ENCODE measurements around the gene C1QTNF1. TPM values are rescaled to one million over a fixed set of nuclear protein-coding genes. Genes with fewer than 3 reads are reported as not detected.
A peak's percentile ranks its signal among the peaks of the same experiment; 100 is the strongest.

C1QTNF1 gene
- total and polyA plus RNA-seq, 2 experiments from 2014 or later = 6.8 to 16.4 TPM

DNA sequence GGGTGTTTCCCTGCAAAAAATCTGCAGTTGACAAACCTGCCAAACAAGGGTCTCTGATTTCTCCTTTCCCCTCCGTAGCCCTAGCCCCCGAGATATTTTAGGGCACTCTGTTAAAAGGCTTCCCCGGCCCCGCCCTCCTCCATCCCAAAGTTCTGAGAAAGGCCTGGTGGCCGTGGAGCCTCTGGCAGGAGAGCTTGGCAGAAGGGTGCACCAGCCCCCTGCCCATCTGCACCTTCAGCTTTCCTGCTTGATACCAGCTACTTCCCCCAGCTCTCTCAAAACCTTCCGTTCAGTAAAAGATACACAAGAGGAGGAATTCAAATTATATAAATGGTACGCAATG is 13.7 kb upstream of the C1QTNF1 start:
- Histone ChIP-seq H3K4me3 (peak overlapping the region; percentile 70), H3K9me3 (ENCODE audit: low read depth) (no peaks in the 10 kb centered on the region), H3K27me3 (no peaks in the 10 kb centered on the region), H3K36me3 (no peaks in the 10 kb centered on the region), H3K27ac (peak overlapping the region; percentile 67), H3K4me1 (ENCODE audit: low read depth) (peaks cover 14% of the 10 kb centered on the region)
- TF ChIP-seq, protein P1, sequence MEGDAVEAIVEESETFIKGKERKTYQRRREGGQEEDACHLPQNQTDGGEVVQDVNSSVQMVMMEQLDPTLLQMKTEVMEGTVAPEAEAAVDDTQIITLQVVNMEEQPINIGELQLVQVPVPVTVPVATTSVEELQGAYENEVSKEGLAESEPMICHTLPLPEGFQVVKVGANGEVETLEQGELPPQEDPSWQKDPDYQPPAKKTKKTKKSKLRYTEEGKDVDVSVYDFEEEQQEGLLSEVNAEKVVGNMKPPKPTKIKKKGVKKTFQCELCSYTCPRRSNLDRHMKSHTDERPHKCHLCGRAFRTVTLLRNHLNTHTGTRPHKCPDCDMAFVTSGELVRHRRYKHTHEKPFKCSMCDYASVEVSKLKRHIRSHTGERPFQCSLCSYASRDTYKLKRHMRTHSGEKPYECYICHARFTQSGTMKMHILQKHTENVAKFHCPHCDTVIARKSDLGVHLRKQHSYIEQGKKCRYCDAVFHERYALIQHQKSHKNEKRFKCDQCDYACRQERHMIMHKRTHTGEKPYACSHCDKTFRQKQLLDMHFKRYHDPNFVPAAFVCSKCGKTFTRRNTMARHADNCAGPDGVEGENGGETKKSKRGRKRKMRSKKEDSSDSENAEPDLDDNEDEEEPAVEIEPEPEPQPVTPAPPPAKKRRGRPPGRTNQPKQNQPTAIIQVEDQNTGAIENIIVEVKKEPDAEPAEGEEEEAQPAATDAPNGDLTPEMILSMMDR (IDR thresholded peaks at IDR 0.05; ENCODE audit: low read depth, low read length) = no peak
- no peak for DNase-seq (ENCODE audit: low read depth in 1 of 2, low spot score in 1 of 2)

DNA sequence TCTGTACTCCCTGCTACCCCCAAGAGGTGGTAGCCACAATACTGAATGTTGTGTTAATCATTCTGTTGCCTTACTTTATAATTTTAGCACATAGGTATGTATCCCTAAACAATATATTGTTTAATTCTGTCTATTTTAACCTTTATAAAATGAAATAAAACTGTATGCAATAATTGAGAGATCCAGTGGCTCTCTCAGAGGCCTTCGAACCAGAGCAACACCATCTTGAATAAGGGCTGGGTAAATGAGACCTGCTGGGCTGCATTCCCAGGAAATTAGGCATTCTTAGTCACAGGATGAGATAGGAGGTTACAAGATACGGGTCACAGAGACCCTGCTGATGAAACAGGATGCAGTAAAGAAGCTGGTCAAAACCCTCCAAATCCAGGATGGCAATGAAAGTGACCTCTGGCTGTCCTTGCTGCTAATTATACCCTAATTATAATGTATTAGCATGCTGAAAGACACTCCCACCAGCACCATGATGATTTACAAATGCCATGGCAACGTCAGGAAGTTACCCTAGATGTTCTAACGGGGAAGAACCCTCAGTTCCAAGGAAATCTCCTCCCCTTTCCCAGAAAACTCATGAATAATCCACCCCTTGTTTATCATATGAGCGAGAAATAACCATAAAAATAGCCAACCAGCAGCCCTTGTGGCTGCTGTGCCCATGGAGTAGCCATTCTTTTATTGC is 12.4 kb upstream of the C1QTNF1 start:
- TF ChIP-seq, protein P1 (IDR thresholded peaks at IDR 0.05; ENCODE audit: low read depth, low read length) = no peak
- peak in 1 of 2 donors; percentile 75 for DNase-seq (ENCODE audit: low read depth in 1 of 2, low spot score in 1 of 2)
- peaks cover 14% of the 10 kb centered on the region for H3K4me1 ChIP-seq (ENCODE audit: low read depth)

DNA sequence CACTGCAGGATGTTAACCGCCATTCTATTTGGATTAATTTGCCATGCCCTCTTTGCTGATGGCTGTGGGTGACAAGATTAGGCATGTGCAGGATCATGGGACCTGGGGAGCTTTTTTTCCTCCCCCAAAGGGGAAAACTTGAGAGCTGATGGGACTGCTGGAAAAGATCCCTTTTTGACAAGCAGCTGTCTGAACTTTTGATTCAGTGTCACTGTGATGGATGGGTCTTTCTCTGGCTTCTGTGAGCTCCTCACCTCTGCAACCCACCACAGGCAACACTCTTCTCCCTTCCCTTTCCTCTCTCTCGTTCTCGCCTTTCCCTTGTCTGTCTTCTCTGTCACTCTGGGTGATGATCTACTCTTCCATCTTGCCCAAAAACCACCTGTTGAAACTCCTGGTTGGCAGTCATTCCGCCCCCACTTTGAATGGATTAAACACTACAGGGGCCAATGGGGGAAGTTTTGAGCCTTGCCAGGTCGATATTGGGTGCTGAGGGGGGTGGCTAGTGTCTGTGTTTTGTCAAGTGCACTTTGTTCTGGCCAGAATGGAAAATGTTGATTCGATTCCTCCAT is 11.3 kb upstream of the C1QTNF1 start:
- DNase-seq (ENCODE audit: low read depth in 1 of 2, low spot score in 1 of 2) = no peak
- H3K4me1 ChIP-seq (ENCODE audit: low read depth) = peaks cover 14% of the 10 kb centered on the region
- no peaks in the 10 kb centered on the region for H3K27me3 ChIP-seq
- no peak overlapping the region for H3K4me3 ChIP-seq
- H3K9me3 ChIP-seq (ENCODE audit: low read depth) = no peaks in the 10 kb centered on the region
- H3K36me3 ChIP-seq = no peaks in the 10 kb centered on the region
- TF ChIP-seq, protein P1 (IDR thresholded peaks at IDR 0.05; ENCODE audit: low read depth, low read length) = no peak
- no peak overlapping the region for H3K27ac ChIP-seq

More for the DNA sequence above, 12.4 kb upstream of the C1QTNF1 start:
- H3K27ac ChIP-seq = no peak overlapping the region
- H3K4me3 ChIP-seq = no peak overlapping the region
- H3K9me3 ChIP-seq (ENCODE audit: low read depth) = no peaks in the 10 kb centered on the region
- no peaks in the 10 kb centered on the region for H3K27me3 ChIP-seq
- H3K36me3 ChIP-seq = no peaks in the 10 kb centered on the region

DNA sequence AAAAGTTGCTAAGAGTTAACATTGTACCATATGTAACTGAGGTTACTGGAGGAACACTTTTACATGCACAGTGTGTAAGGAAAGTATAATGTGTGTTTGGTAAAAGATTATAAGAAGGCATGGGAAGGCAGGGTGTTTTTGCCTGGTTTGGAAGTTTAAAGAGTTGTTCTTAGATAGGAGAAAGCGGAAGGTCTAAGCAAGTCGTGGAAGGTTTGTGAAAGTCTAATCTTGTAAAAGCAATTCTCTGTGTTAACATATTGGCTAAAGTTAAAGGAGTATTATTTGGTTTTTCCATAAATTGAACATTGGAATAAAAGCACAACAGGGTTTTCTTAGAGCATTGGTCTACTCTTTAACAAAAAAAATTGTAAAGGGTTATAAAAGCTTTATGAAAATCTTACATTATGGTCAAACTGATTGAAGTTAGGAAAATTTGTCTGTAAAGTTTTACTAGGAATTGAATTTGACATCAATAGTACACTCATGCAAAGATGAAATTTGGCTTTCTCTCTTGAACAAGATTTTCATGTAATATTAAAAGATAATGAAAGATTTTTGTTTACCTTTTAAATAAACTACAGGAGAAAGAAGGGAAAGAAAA is 9.7 kb upstream of the C1QTNF1 start:
- Histone ChIP-seq H3K27me3 (no peaks in the 10 kb centered on the region), H3K36me3 (no peaks in the 10 kb centered on the region), H3K9me3 (ENCODE audit: low read depth) (no peaks in the 10 kb centered on the region), H3K4me3 (no peak overlapping the region), H3K4me1 (ENCODE audit: low read depth) (peaks cover 10% of the 10 kb centered on the region), H3K27ac (no peak overlapping the region)
- DNase-seq (ENCODE audit: low read depth in 1 of 2, low spot score in 1 of 2) = no peak
- TF ChIP-seq, protein P1 (IDR thresholded peaks at IDR 0.05; ENCODE audit: low read depth, low read length) = no peak

DNA sequence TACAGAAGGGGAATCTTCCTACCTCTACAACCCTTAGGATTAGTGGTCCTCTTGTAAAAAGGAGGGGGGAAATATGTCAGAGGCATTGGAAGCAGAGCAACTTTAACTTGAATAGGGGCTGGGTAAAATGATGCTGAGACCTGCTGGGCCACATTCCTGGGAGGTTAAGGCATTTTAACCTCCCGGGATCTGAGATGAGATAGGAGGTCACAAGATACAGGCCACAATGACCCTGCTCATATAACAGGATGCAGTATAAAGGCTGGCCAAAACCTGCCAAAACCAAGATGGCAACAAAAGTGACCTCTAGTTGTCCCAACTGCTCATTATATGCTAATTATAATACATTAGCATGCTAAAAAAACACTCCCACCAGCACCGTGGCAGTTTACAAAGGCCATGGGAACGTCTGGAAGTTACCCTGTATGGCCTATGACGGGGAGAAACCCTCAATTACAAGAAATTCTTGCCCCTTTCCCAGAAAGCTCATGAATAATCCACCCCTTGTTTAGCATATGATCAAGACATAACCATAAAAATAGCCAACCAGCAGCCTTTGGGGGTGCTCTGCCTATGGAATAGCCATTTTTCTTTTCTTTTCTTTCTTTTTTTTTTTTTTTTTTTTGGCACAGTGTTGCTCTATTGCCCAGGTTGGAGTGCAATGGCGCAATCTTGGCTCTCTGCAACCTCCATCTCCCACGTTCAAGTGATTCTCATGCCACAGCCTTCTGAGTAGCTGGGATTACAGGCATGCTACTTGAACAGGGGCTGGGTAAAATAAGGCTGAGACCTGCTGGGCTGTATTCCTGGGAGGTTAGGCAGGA is 6.2 kb upstream of the C1QTNF1 start:
- no peaks in the 10 kb centered on the region for H3K9me3 ChIP-seq (ENCODE audit: low read depth)
- H3K36me3 ChIP-seq = no peaks in the 10 kb centered on the region
- H3K27ac ChIP-seq = no peak overlapping the region
- DNase-seq (ENCODE audit: low read depth in 1 of 2, low spot score in 1 of 2) = peak in 1 of 2 donors; percentile 72
- H3K4me1 ChIP-seq (ENCODE audit: low read depth) = peaks cover 17% of the 10 kb centered on the region
- no peaks in the 10 kb centered on the region for H3K27me3 ChIP-seq
- no peak overlapping the region for H3K4me3 ChIP-seq
- TF ChIP-seq, protein P1 (IDR thresholded peaks at IDR 0.05; ENCODE audit: low read depth, low read length) = no peak
